Activated T-cell treated with anti-CD3 and anti-CD28 coated beads for 48 hours (primary cell): ENCODE measurements around the gene HAUS1.
"Not testable (repeated sequence)": the region's sequence is repeated elsewhere in the genome, so short reads cannot be mapped to it uniquely, and the experiment has no call there.

Source experiments
- DNase-seq: peaks from one replicate; pipeline ENCODE4 v3.0.0-alpha.2; 2020; ENCODE audit warnings: low read depth

The HAUS1 gene

GRCh38 chr18:46088501-46088900, 15.7 kb upstream of the HAUS1 start:
- not testable (repeated sequence) for DNase-seq

- DNase-seq = no peak
Observed at GRCh38 chr18:46095532-46095931, 8.7 kb upstream of the HAUS1 start.

- DNase-seq = no peak
Observed at GRCh38 chr18:46096651-46097300, 7.4 kb upstream of the HAUS1 start.

GRCh38 chr18:46097431-46097800, 6.8 kb upstream of the HAUS1 start:
- no peak for DNase-seq

- DNase-seq = peak; percentile 84
Observed at GRCh38 chr18:46097801-46098615, 6.2 kb upstream of the HAUS1 start, which contains the start of gene ATP5F1A. ATP5F1A (minus strand) TSS chr18:46098296; CDS start chr18:46098231, 65 bp downstream.

GRCh38 chr18:46098616-46098933, 5.6 kb upstream of the HAUS1 start:
- DNase-seq = no peak

- DNase-seq = no peak
Observed at GRCh38 chr18:46099463-46099862, 4.7 kb upstream of the HAUS1 start.

GRCh38 chr18:46109386-46109785, 5.2 kb downstream of the HAUS1 start:
- no peak for DNase-seq

- no peak for DNase-seq
Observed at GRCh38 chr18:46110406-46110805, 6.2 kb downstream of the HAUS1 start.

GRCh38 chr18:46113751-46114150, 9.6 kb downstream of the HAUS1 start:
- DNase-seq = no peak

- DNase-seq = not testable (repeated sequence)
Observed at GRCh38 chr18:46126625-46127024, 22.4 kb downstream of the HAUS1 start.

- no peak for DNase-seq
Observed at GRCh38 chr18:46130061-46130460, 25.9 kb downstream of the HAUS1 start.

GRCh38 chr18:46130549-46130948, 26.4 kb downstream of the HAUS1 start:
- not testable (repeated sequence) for DNase-seq

GRCh38 chr18:46133534-46133933, 29.3 kb downstream of the HAUS1 start:
- DNase-seq = no peak

GRCh38 chr18:46134920-46135675, 30.9 kb downstream of the HAUS1 start:
- no peak for DNase-seq

GRCh38 chr18:46140173-46140572, 36.0 kb downstream of the HAUS1 start:
- DNase-seq = no peak

- DNase-seq = no peak
Observed at GRCh38 chr18:46141199-46141598, 37.0 kb downstream of the HAUS1 start.

- DNase-seq = no peak
Observed at GRCh38 chr18:46148810-46149209, 44.6 kb downstream of the HAUS1 start.

GRCh38 chr18:46152436-46152807, 48.2 kb downstream of the HAUS1 start:
- no peak for DNase-seq

GRCh38 chr18:46152808-46153617, 48.8 kb downstream of the HAUS1 start:
- no peak for DNase-seq

GRCh38 chr18:46155641-46156051, 51.5 kb downstream of the HAUS1 start:
- no peak for DNase-seq

GRCh38 chr18:46156124-46156745, 52.0 kb downstream of the HAUS1 start:
- no peak for DNase-seq
